HepG2 (cell line): ENCODE results near the gene HS3ST5. TPM values are rescaled to one million over a fixed set of nuclear protein-coding genes. Genes with fewer than 3 reads are reported as not detected.

ENCODE experiments used
- GLMP ChIP-seq: sonication (generic); formaldehyde crosslinking; IDR thresholded peaks from 2 replicates; pipeline ENCODE4 v1.9.0; 2021; ENCODE audit warnings: missing genetic modification reagents, mild to moderate bottlenecking, borderline replicate concordance
- HOXA3 ChIP-seq: sonication (generic); formaldehyde crosslinking; IDR thresholded peaks from 2 replicates; pipeline ENCODE4 v1.5.0; 2020; ENCODE audit warnings: missing genetic modification reagents
- LCORL ChIP-seq, 2 experiments: fragments of 450-650 bp in 1 of 2; sonication (generic) in 1 of 2; formaldehyde crosslinking in 1 of 2; IDR thresholded peaks; 2 replicates each; pipeline versions ENCODE4 v1.5.0 to v1.6.1; 2017 to 2020; ENCODE audit warnings: antibody characterized with exemption in 1 of 2, missing genetic modification reagents in 1 of 2
- MAFF ChIP-seq: IDR thresholded peaks from 2 replicates; pipeline ENCODE4 v1.6.1; 2011; ENCODE audit warnings: low read depth, low read length, improper control_type of control experiment
- MXD1 ChIP-seq: sonication (generic); formaldehyde crosslinking; IDR thresholded peaks from 2 replicates; pipeline ENCODE4 v1.4.0; 2020; ENCODE audit warnings: mild to moderate bottlenecking, missing genetic modification reagents
- NR2F2 ChIP-seq: IDR thresholded peaks from 2 replicates; pipeline ENCODE4 v1.6.1; 2012; ENCODE audit warnings: low read depth, inconsistent platforms, borderline replicate concordance
- PLRG1 ChIP-seq: fragments of 450-650 bp; conservative IDR thresholded peaks from 2 replicates; pipeline ENCODE4 v1.6.1; 2016
- SRSF1 ChIP-seq: fragments of 200-400 bp; formaldehyde crosslinking; optimal IDR thresholded peaks from 2 replicates; pipeline ENCODE3; 2017; ENCODE audit warnings: mild to moderate bottlenecking, low read depth, low read length, moderate library complexity
- TFE3 ChIP-seq: IDR thresholded peaks from 2 replicates; pipeline ENCODE4 v1.6.1; 2016
- TMF1 ChIP-seq: sonication (generic); formaldehyde crosslinking; IDR thresholded peaks from 2 replicates; pipeline ENCODE4 v1.8.1; 2022; ENCODE audit warnings: low read depth, missing genetic modification reagents
- TRIM22 ChIP-seq: fragments of 450-650 bp; IDR thresholded peaks from 2 replicates; pipeline ENCODE4 v1.6.1; 2017
- ZNF317 ChIP-seq: sonication (generic); formaldehyde crosslinking; IDR thresholded peaks from 2 replicates; pipeline ENCODE4 v1.5.0; 2020; ENCODE audit warnings: mild to moderate bottlenecking, missing genetic modification reagents
- polyA plus RNA-seq, 8 experiments: library from polyadenylated mRNA; depleted of rRNA in 3 of 8; stranded (reverse) in 7 of 8; unstranded in 1 of 8; fragments of >200 nt; fragmentation: Illumina TruSeq in 4 of 8; extraction: Trizol in 4 of 8; gene quantifications; 2 replicates each; pipeline versions ENCODE4 v1.2.1 to v1.2.3, GENCODE V29; 2011 to 2016; ENCODE audit warnings: low read depth in 4 of 8, missing spikeins in 1 of 8, mixed read lengths in 1 of 8; ENCODE audit not compliant: insufficient read depth in 1 of 8
- total RNA-seq, 5 experiments: library from RNA; depleted of rRNA; stranded (reverse); fragments of >200 nt; fragmentation: Illumina TruSeq; extraction: Trizol; gene quantifications; 2 replicates each; pipeline ENCODE4 v1.2.3, GENCODE V29; 2016; ENCODE audit warnings: low read depth in 1 of 5
- TF ChIP-seq, protein P1 (sequence below): IDR thresholded peaks from 2 replicates; pipeline ENCODE4 v1.6.1; 2016; ENCODE audit warnings: missing compliant biosample characterization, missing genetic modification reagents, borderline replicate concordance
- TF ChIP-seq, protein P2 (sequence below): sonication (generic); formaldehyde crosslinking; IDR thresholded peaks from 2 replicates; pipeline ENCODE4 v1.5.0; 2020; ENCODE audit warnings: mild to moderate bottlenecking, missing genetic modification reagents

Gene HS3ST5
- total and polyA plus RNA-seq, 2 of the 13 experiments (the other 11 are each of a cell fraction or from before 2014, with no cell fraction given): 1.1 to 1.6 TPM

DNA sequence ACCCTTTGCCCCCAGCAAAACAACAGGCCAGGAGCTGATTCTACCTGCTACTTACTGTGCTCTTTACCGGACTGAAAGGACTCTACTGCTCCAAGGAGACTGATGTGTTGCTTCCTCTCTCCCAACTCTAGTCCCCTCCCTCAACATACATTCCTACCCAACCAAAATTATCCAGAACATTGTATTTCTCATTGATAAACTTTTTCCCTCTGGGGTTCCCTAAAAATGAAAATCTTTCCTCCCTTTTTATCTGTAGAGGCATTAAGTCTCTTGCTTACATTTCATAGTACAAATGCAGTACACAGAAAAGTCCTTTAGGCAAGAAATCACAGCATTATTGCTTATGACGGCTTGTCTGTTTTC, 940 bp upstream of the HS3ST5 start (continued):
- TF ChIP-seq ZNF317 (no peak), TFE3 (no peak), TMF1 (CRISPR knock-in tag) (no peak), NR2F2 (no peak), MXD1 (no peak), PLRG1 (no peak), TRIM22 (no peak), GLMP (CRISPR knock-in tag) (no peak), LCORL (IDR thresholded peaks at IDR 0.05) (no peak), LCORL (CRISPR knock-in tag; IDR thresholded peaks at IDR 0.05) (no peak), MAFF (no peak), SRSF1 (no peak), HOXA3 (CRISPR knock-in tag) (no peak)
- TF ChIP-seq, protein P1, sequence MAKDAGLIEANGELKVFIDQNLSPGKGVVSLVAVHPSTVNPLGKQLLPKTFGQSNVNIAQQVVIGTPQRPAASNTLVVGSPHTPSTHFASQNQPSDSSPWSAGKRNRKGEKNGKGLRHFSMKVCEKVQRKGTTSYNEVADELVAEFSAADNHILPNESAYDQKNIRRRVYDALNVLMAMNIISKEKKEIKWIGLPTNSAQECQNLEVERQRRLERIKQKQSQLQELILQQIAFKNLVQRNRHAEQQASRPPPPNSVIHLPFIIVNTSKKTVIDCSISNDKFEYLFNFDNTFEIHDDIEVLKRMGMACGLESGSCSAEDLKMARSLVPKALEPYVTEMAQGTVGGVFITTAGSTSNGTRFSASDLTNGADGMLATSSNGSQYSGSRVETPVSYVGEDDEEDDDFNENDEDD (CRISPR knock-in tag): no peak
- TF ChIP-seq, protein P2, sequence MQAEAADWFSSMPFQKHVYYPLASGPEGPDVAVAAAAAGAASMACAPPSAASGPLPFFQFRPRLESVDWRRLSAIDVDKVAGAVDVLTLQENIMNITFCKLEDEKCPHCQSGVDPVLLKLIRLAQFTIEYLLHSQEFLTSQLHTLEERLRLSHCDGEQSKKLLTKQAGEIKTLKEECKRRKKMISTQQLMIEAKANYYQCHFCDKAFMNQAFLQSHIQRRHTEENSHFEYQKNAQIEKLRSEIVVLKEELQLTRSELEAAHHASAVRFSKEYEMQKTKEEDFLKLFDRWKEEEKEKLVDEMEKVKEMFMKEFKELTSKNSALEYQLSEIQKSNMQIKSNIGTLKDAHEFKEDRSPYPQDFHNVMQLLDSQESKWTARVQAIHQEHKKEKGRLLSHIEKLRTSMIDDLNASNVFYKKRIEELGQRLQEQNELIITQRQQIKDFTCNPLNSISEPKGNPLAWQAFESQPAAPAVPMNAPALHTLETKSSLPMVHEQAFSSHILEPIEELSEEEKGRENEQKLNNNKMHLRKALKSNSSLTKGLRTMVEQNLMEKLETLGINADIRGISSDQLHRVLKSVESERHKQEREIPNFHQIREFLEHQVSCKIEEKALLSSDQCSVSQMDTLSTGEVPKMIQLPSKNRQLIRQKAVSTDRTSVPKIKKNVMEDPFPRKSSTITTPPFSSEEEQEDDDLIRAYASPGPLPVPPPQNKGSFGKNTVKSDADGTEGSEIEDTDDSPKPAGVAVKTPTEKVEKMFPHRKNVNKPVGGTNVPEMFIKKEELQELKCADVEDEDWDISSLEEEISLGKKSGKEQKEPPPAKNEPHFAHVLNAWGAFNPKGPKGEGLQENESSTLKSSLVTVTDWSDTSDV (CRISPR knock-in tag): no peak
